ENCODE results near the gene PERM1. TPM values are rescaled to one million over a fixed set of nuclear protein-coding genes. Genes with fewer than 3 reads are reported as not detected.

Gene PERM1
- total and polyA plus RNA-seq, 9 of the 15 experiments (the other 6 are each of a cell fraction or from before 2014, with no cell fraction given), result not detected

- intact Hi-C loops (cut with micrococcal nuclease), result no loop called here
- H3K27me3 ChIP-seq (ENCODE audit: control insufficient read depth in 2 of 2, insufficient read depth in 2 of 2, low read length in 2 of 2), result peaks cover 0 to 8% of the 10 kb centered on the region in 2 experiments; a peak in 1 of 5 replicates
- FAIRE-seq, result no peak
- no TSS peak for BruUV-seq (replicated peaks)
- H3K4me1 ChIP-seq (replicated peaks in 1 of 2; ENCODE audit: control insufficient read depth in 2 of 2, insufficient read depth in 2 of 2, low read length in 2 of 2), result peaks cover 12 to 77% of the 10 kb centered on the region in 2 experiments
- peak; percentile 10 for TF ChIP-seq PRPF4 (IDR thresholded peaks at IDR 0.05; ENCODE audit: insufficient read depth, low read depth, low read length, poor library complexity, severe bottlenecking)
- TF ChIP-seq MCM2 (IDR thresholded peaks at IDR 0.05; ENCODE audit: low read depth), result no peak
- TF ChIP-seq NRF1 (conservative IDR thresholded peaks at IDR 0.05 in 1 of 2, IDR thresholded peaks at IDR 0.05 in 1 of 2), result 0 out of 4 replicates have a peak, but pooled peaks of 1 of the 2 experiments have one; percentile 3
- TF ChIP-seq FOXP1 (CRISPR knock-in tag; IDR thresholded peaks at IDR 0.05), result 0 out of 2 replicates have a peak, but pooled peaks have one; percentile 14
- no peak for TF ChIP-seq SMARCE1 (IDR thresholded peaks at IDR 0.05)
- 0 out of 2 replicates have a peak, but pooled peaks have one; percentile 57 for TF ChIP-seq KAT7 (CRISPR knock-in tag; IDR thresholded peaks at IDR 0.05; ENCODE audit: borderline replicate concordance)
- CTCF ChIA-PET (ENCODE audit: low intra/inter-chr PET ratio), result no interaction called here
- H3K9me3 ChIP-seq (replicated peaks; ENCODE audit: control insufficient read depth, insufficient read depth, low read depth, low read length), result no peaks in the 10 kb centered on the region
- in situ Hi-C loops (cut with MboI), result no loop called here
- peak overlapping the region; percentile 95; the same call in 2 of the 3 replicates for H3K27ac ChIP-seq (ENCODE audit: extremely low read depth, low read depth, low read length)
- H3K9ac ChIP-seq (ENCODE audit: insufficient read depth in 1 of 2, low read depth in 2 of 2, low read length in 2 of 2), result peak overlapping the region; percentile 86 to 99; a peak in 3 of 4 replicates
- peak overlapping the region; percentile 77; the same call in 1 of the 2 replicates for H3K4me2 ChIP-seq (ENCODE audit: insufficient read depth, low read length)
- peak overlapping the region; percentile 52 for H3K4me3 ChIP-seq
- POLR2A ChIA-PET, result interaction anchor here (0.7 to 1.5 kb wide), 2 partner anchors 18 to 113 kb away, joined by 3 read pairs; no protein-coding TSS in a partner anchor
- no peaks in the 10 kb centered on the region for H3K9me1 ChIP-seq (ENCODE audit: control insufficient read depth, insufficient read depth, low read length)
- DNase-seq (ENCODE audit: extremely low read depth in 1 of 4, low spot score in 3 of 4), result peak in 2 of 4 experiments; percentile 74 to 75
- no peak for ATAC-seq
- peaks cover 16% of the 10 kb centered on the region; the same call in 2 of the 3 replicates for H3K79me2 ChIP-seq (ENCODE audit: control insufficient read depth, insufficient read depth, low read length)
- no peaks in the 10 kb centered on the region for H3K36me3 ChIP-seq (ENCODE audit: control insufficient read depth, insufficient read depth, low read length)
- H4K20me1 ChIP-seq (replicated peaks; ENCODE audit: control insufficient read depth, insufficient read depth, low read length), result peaks cover 13% of the 10 kb centered on the region; the same call in 1 of the 2 replicates
- WGBS (ENCODE audit: insufficient coverage, low coverage, missing lambda C conversion rate), result 0% methylated on average over 1 of the region's 27 CpGs
- peak overlapping the region; percentile 66; the same call in 1 of the 2 replicates for H2AFZ ChIP-seq (ENCODE audit: low read depth, low read length)
These were observed 16.8 kb upstream of the PERM1 start for GRCh38 chr1:998745-998994.

All from K562 (cell line).